ENCODE data around the gene KATNB1.

GRCh38 chr16:57722210-57722499, 13.4 kb upstream of the KATNB1 start:
- TF ChIP-seq CTCF (IDR thresholded peaks at IDR 0.05), result no peak
- TF ChIP-seq POLR2A (IDR thresholded peaks at IDR 0.05), result no peak

All from right lobe of liver (tissue), 4 donors.